ENCODE results near the gene KRTAP10-4. TPM values are rescaled to one million over a fixed set of nuclear protein-coding genes. Genes with fewer than 3 reads are reported as not detected.

KRTAP10-4 gene
- total and polyA plus RNA-seq, 2 of the 4 experiments (the other 2 are of a cell fraction): not detected

DNA sequence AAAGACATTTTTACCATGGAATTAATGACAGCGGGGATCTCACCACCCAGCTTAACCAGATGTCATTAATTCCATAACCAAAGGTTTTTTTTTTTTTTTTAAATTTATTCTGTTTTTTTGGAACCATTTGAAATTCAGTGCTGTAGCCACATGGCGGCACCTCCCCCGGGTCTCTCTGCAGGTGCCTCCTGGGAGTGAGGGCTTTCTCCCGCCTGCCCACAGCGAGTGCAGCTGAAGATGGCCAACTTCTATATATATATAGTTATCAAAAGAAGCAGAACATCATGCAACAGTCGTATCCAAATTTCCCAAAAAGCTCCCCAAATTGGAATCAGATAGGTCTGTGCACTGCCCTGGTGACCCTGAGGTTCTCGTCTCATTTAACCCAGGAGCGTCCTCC is 41.9 kb downstream of the KRTAP10-4 start:
- WGBS, 2 experiments (ENCODE audit: extremely low coverage in 2 of 2, insufficient read length in 1 of 2): 61% methylated on average over 2 of the region's 8 CpGs; no CpG with 5 or more reads in 1 of the 2 experiments
- no peaks in the 10 kb centered on the region for H3K9me1 ChIP-seq (ENCODE audit: insufficient read depth, low read length)
- H4K5ac ChIP-seq (ENCODE audit: low read depth, low read length): no peak overlapping the region
- no peak overlapping the region for H3K4ac ChIP-seq (ENCODE audit: low read depth, low read length)
- H4K8ac ChIP-seq (ENCODE audit: low read depth in 2 of 2, low read length in 2 of 2): no peak overlapping the region
- H3K27me3 ChIP-seq (ENCODE audit: control insufficient read depth, insufficient read depth, low read length): peaks cover 3% of the 10 kb centered on the region; the same call in 1 of the 2 replicates
- peaks cover 13% of the 10 kb centered on the region for H3K9me3 ChIP-seq (ENCODE audit: control insufficient read depth, insufficient read depth, low read length)
- H4K20me1 ChIP-seq (ENCODE audit: insufficient read depth, low read length): no peaks in the 10 kb centered on the region
- TF ChIP-seq CTCF (conservative IDR thresholded peaks at IDR 0.05; ENCODE audit: low read depth, low read length) (no peak), MAFK (IDR thresholded peaks at IDR 0.05; ENCODE audit: low read depth, low read length) (no peak), CEBPB (IDR thresholded peaks at IDR 0.05; ENCODE audit: low read depth, low read length) (no peak), MAZ (IDR thresholded peaks at IDR 0.05; ENCODE audit: borderline replicate concordance, low read depth, low read length) (no peak), MXI1 (IDR thresholded peaks at IDR 0.05; ENCODE audit: borderline replicate concordance, low read depth, low read length) (no peak), RFX5 (IDR thresholded peaks at IDR 0.05; ENCODE audit: low read depth, low read length) (no peak), RAD21 (IDR thresholded peaks at IDR 0.05; ENCODE audit: low read length) (no peak), NFE2L2 (IDR thresholded peaks at IDR 0.05; ENCODE audit: low read depth, low read length) (no peak), RCOR1 (IDR thresholded peaks at IDR 0.05; ENCODE audit: insufficient replicate concordance, low read length) (no peak), ELK1 (IDR thresholded peaks at IDR 0.05; ENCODE audit: borderline replicate concordance, low read depth, low read length) (no peak), BHLHE40 (IDR thresholded peaks at IDR 0.05; ENCODE audit: low read depth, low read length) (no peak), FOS (IDR thresholded peaks at IDR 0.05; ENCODE audit: low read depth, low read length) (no peak), POLR2A (IDR thresholded peaks at IDR 0.05; ENCODE audit: low read depth, low read length) (no peak), USF2 (IDR thresholded peaks at IDR 0.05; ENCODE audit: low read depth, low read length) (no peak), CHD1 (IDR thresholded peaks at IDR 0.05; ENCODE audit: low read depth, low read length) (no peak), SMC3 (IDR thresholded peaks at IDR 0.05; ENCODE audit: low read depth, low read length) (no peak)
- no peak overlapping the region for H3K27ac ChIP-seq (ENCODE audit: insufficient read depth, low read length)
- no peak overlapping the region for H2BK15ac ChIP-seq (ENCODE audit: low read depth, low read length)
- no peak overlapping the region for H4K91ac ChIP-seq (ENCODE audit: insufficient read depth, low read depth, low read length)
- ChIA-PET POLR2A (ENCODE audit: unreplicated experiment) (no interaction called here), CTCF (no interaction called here)
- H2BK120ac ChIP-seq (ENCODE audit: low read depth, low read length): no peak overlapping the region
- H3K4me3 ChIP-seq (ENCODE audit: insufficient read depth, low read depth, low read length): no peak overlapping the region
- no peak overlapping the region for H2AK9ac ChIP-seq (replicated peaks; ENCODE audit: low read depth, low read length, poor library complexity)
- DNase-seq: no peak
- intact Hi-C loops (cut with micrococcal nuclease): no loop called here
- dilution Hi-C loops (cut with HindIII; ENCODE audit: low sequenced_read_pairs, unreplicated experiment): no loop called here
- no peak overlapping the region for H2BK5ac ChIP-seq (ENCODE audit: low read depth, low read length, poor library complexity, severe bottlenecking)
- no peak overlapping the region for H3K56ac ChIP-seq (ENCODE audit: extremely low read depth, insufficient read depth, low read length)
- H3K4me2 ChIP-seq (ENCODE audit: low read depth, low read length): no peak overlapping the region
- no peak overlapping the region for H2AFZ ChIP-seq (replicated peaks; ENCODE audit: low read length, poor library complexity)
- H2AK5ac ChIP-seq (ENCODE audit: low read depth, low read length): no peak overlapping the region
- H2BK20ac ChIP-seq (ENCODE audit: low read depth, low read length): no peak overlapping the region
- no peak overlapping the region for H3K9ac ChIP-seq (ENCODE audit: low read depth, low read length)
- H3K4me1 ChIP-seq (ENCODE audit: control insufficient read depth, insufficient read depth, low read length): no peaks in the 10 kb centered on the region
- H3K23ac ChIP-seq (ENCODE audit: low read depth, low read length): no peak overlapping the region
- BruUV-seq (replicated peaks): no TSS peak
- H3K14ac ChIP-seq (replicated peaks; ENCODE audit: low read depth, low read length): no peak overlapping the region
- no peaks in the 10 kb centered on the region for H3K36me3 ChIP-seq (ENCODE audit: control insufficient read depth, insufficient read depth, low read length)
- no peaks in the 10 kb centered on the region for H3K79me1 ChIP-seq (ENCODE audit: low read depth in 1 of 2, low read length in 2 of 2)
- ATAC-seq (ENCODE audit: low read depth): no peak
- in situ Hi-C loops (cut with MboI; ENCODE audit: low sequenced_read_pairs): no loop called here
- H3K18ac ChIP-seq (ENCODE audit: low read depth, low read length): no peak overlapping the region

Data from IMR-90 (cell line).